ENCODE data around the gene ACR. TPM values are rescaled to one million over a fixed set of nuclear protein-coding genes. Genes with fewer than 3 reads are reported as not detected.

ACR gene
- total and polyA plus RNA-seq, 2 of the 4 experiments (the other 2 are of a cell fraction), result not detected

- Histone ChIP-seq H2BK120ac (ENCODE audit: low read depth, low read length) (no peak overlapping the region), H3K36me3 (ENCODE audit: control insufficient read depth, insufficient read depth, low read length) (peaks cover 2% of the 10 kb centered on the region; the same call in 1 of the 2 replicates), H4K91ac (ENCODE audit: insufficient read depth, low read depth, low read length) (no peak overlapping the region), H4K5ac (ENCODE audit: low read depth, low read length) (no peak overlapping the region), H3K23ac (ENCODE audit: low read depth, low read length) (no peak overlapping the region), H3K4me1 (ENCODE audit: control insufficient read depth, insufficient read depth, low read length) (peaks cover 8% of the 10 kb centered on the region), H3K4ac (ENCODE audit: low read depth, low read length) (no peak overlapping the region), H3K79me1 (ENCODE audit: low read depth in 1 of 2, low read length in 2 of 2) (peaks cover 7 to 20% of the 10 kb centered on the region in 2 experiments; a peak in 3 of 4 replicates), H2AK5ac (ENCODE audit: low read depth, low read length) (no peak overlapping the region), H3K18ac (ENCODE audit: low read depth, low read length) (no peak overlapping the region), H3K27me3 (ENCODE audit: control insufficient read depth, insufficient read depth, low read length) (peaks cover 6% of the 10 kb centered on the region), H3K9me3 (ENCODE audit: control insufficient read depth, insufficient read depth, low read length) (no peaks in the 10 kb centered on the region), H2AK9ac (replicated peaks; ENCODE audit: low read depth, low read length, poor library complexity) (no peak overlapping the region), H3K9ac (ENCODE audit: low read depth, low read length) (no peak overlapping the region), H4K8ac (ENCODE audit: low read depth in 2 of 2, low read length in 2 of 2) (no peak overlapping the region), H2BK5ac (ENCODE audit: low read depth, low read length, poor library complexity, severe bottlenecking) (no peak overlapping the region), H4K20me1 (ENCODE audit: insufficient read depth, low read length) (peaks cover 15% of the 10 kb centered on the region), H2BK15ac (ENCODE audit: low read depth, low read length) (no peak overlapping the region), H2AFZ (replicated peaks; ENCODE audit: low read length, poor library complexity) (no peak overlapping the region), H2BK20ac (ENCODE audit: low read depth, low read length) (no peak overlapping the region), H3K27ac (ENCODE audit: insufficient read depth, low read length) (no peak overlapping the region), H3K4me2 (ENCODE audit: low read depth, low read length) (no peak overlapping the region), H3K14ac (replicated peaks; ENCODE audit: low read depth, low read length) (no peak overlapping the region), H3K56ac (ENCODE audit: extremely low read depth, insufficient read depth, low read length) (no peak overlapping the region), H3K9me1 (ENCODE audit: insufficient read depth, low read length) (peaks cover 4% of the 10 kb centered on the region; the same call in 1 of the 2 replicates), H3K4me3 (ENCODE audit: insufficient read depth, low read depth, low read length) (no peak overlapping the region)
- ChIA-PET POLR2A (ENCODE audit: unreplicated experiment) (no interaction called here), CTCF (no interaction called here)
- intact Hi-C loops (cut with micrococcal nuclease) (no loop called here), in situ Hi-C loops (cut with MboI; ENCODE audit: low sequenced_read_pairs) (no loop called here), dilution Hi-C loops (cut with HindIII; ENCODE audit: low sequenced_read_pairs, unreplicated experiment) (no loop called here)
- 92% methylated on average over 10 of the region's 19 CpGs; no CpG with 5 or more reads in 1 of the 2 experiments for WGBS, 2 experiments (ENCODE audit: extremely low coverage in 2 of 2, insufficient read length in 1 of 2)
- BruUV-seq (replicated peaks), result no TSS peak
- DNase-seq (no peak), ATAC-seq (ENCODE audit: low read depth) (no peak)
- TF ChIP-seq RFX5 (IDR thresholded peaks at IDR 0.05; ENCODE audit: low read depth, low read length) (no peak), SMC3 (IDR thresholded peaks at IDR 0.05; ENCODE audit: low read depth, low read length) (no peak), NFE2L2 (IDR thresholded peaks at IDR 0.05; ENCODE audit: low read depth, low read length) (no peak), MAZ (IDR thresholded peaks at IDR 0.05; ENCODE audit: borderline replicate concordance, low read depth, low read length) (no peak), FOS (IDR thresholded peaks at IDR 0.05; ENCODE audit: low read depth, low read length) (no peak), CTCF (conservative IDR thresholded peaks at IDR 0.05; ENCODE audit: low read depth, low read length) (no peak), BHLHE40 (IDR thresholded peaks at IDR 0.05; ENCODE audit: low read depth, low read length) (no peak), RAD21 (IDR thresholded peaks at IDR 0.05; ENCODE audit: low read length) (no peak), CEBPB (IDR thresholded peaks at IDR 0.05; ENCODE audit: low read depth, low read length) (no peak), USF2 (IDR thresholded peaks at IDR 0.05; ENCODE audit: low read depth, low read length) (no peak)
Observed at GRCh38 chr22:50700387-50701075, 37.5 kb upstream of the ACR start.

Measured in IMR-90 (cell line).